HG03025 (cell line): ENCODE results near the gene LSAMP.
"Not testable (repeated sequence)": the region's sequence is repeated elsewhere in the genome, so short reads cannot be mapped to it uniquely, and the experiment has no call there.

Source experiments
- ATAC-seq: cut with Tn5 transposase; IDR thresholded peaks from one replicate; pipeline ENCODE4 v1.9.1; 2021; ENCODE audit warnings: mild to moderate bottlenecking, moderate library complexity; ENCODE audit not compliant: unreplicated experiment, low FRiP score

LSAMP gene

GRCh38 chr3:115862099-115862498 is 583.2 kb downstream of the LSAMP start:
- no peak for ATAC-seq

GRCh38 chr3:115861166-115861733 is 584.0 kb downstream of the LSAMP start:
- ATAC-seq, result no peak

DNA sequence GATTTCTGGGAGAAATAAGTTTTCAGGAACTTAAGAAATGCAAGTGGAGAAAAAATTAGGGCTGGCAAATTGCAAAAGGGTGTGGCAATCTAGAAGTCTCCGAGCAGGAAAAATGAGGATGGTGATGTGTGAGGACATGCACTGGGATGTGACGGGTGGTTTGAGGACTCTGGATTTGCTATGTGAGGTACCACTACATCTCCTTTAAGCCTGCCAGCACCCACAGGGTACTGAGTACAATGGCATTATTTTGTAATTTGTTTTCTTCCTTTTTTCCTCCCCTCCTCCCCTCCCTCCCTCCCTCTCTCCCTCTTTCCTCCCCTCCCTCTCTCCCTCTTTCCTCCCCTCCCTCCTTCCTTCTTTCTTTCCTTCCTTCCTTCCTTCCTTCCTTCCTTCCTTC is 584.5 kb downstream of the LSAMP start:
- no peak for ATAC-seq

DNA sequence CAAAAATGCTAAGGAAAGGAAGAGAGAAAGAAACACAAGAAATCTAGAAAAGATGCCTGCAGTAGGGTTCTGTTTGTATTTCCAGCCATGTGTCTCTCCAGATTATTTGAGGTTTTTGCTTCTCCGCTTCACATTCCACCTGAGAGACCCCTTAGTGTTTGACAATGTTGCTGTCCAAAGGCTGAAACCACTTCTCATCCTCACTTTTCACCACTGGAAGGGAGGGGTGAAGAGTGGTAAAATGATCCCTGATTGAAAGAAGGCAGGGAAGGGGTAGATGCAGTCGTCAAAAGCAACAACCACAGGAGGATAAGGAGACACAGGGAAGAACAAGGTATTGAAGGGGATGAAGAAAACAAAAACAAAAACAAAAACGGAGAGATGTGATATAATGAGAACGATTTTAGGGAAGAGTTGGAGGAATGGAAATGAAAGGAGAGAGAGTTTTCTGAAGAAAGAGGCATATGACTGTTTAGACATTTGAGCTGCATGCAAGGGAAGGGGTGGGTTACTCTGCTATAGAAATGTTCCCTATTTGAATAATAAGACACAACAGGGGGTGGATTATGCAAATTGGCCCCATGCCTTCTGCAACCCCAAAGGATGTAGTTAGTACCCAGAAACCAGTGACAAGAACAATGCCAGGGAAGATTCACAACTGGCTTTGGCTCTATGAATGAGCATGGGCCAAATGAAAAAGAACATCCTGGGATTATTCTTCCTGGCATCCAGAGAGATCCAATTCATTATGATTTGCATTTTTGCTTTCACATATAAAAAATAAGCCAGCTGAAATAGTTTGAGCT is 586.1 kb downstream of the LSAMP start:
- ATAC-seq, result no peak

GRCh38 chr3:115857518-115858136 is 587.7 kb downstream of the LSAMP start:
- ATAC-seq, result no peak

DNA sequence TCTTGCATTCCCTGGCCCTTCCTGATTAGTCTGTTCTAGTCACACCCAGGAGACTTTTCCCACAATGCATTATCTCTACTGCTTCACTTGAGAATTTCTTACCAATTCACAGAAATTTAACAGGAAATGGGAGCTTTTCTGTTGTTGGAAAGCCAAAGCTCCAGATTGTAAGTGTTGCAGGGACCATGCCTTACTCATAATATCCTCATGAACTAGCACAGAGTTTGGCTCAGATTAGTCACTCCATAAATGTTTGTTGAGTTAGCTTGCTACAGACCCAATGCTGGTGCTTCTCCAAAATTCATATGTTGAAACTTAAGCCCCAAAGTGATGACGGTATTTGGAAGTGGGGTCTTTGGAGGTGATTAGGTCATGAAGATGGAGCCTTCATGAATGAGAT is 589.4 kb downstream of the LSAMP start:
- no peak for ATAC-seq

- ATAC-seq, result no peak
These were observed 592.2 kb downstream of the LSAMP start for GRCh38 chr3:115853104-115853503.

DNA sequence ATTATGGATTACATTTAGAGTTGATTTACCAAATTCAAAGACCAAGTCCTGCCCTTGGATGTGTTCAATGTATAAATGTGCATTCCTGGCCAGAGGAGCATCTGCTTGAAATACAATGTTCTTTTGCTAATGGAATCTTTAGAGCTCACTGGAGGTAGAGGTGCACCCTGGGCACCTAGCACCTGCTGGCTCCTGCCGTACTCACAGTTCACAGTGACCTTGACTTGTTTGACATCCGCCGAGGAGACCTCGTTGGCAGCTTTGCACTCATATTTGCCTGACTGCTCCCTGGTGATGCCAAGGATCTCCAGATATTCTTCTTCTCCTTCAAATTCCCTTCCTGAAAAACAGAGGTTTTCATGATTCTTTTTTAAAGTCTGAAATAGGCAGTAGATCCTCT is 593.0 kb downstream of the LSAMP start:
- ATAC-seq, result no peak

DNA sequence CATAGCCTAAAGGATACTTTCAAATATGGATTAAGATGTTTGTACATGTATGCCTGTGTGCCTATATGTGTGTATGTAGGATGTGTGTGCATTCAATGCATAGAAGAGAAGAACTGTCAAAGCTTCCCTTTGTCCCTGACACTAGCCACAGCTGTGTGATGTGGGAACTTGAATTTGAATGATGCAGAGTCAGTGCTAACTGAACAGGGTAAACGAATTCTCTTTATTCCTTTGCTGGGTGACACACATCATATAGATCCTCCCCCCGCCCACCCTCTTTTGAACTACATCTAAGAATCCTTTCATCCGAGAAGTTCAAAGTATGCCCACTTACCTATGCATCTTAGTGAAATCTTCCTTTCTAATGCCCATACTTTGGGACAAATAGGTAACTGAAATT is 593.7 kb downstream of the LSAMP start:
- no peak for ATAC-seq

DNA sequence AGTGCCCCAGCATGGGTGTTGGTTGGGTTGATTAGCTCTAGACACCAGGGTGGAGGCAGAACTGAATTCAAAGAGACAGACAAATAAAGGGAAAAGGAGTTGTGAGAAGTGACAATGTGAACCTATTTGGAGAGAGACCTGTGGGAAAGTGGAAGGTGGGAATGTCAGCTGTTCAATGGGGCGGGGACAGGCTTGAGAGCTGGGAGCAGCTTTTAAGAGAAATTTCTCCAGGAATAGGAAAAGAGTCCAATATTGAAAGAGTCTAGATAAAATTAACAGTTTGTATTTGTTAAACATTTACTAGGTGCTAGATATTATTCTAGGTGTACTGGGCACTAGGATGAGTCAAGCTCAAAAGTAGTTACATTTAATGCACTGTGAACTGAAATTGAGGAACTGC is 596.6 kb downstream of the LSAMP start:
- ATAC-seq, result no peak

- ATAC-seq, result no peak
These were observed 599.3 kb downstream of the LSAMP start for GRCh38 chr3:115845986-115846385.

DNA sequence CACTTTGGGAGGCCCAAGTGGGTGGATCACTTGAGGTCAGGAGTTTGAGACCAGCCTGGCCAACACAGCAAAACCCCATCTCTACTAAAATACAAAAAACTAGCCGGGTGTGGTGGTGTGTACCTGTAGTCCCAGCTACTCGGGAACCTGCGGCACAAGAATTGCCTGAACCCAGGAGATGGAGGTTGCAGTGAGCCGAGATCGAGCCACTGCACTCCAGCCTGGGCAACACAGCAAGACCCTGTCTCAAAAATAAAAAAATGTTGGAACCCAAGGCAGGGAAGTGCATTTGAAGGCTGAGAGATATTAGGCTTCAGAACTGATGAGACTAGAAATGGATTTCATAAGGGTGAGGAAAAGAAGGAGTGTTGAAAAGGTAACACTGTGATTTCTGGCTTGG is 600.6 kb downstream of the LSAMP start:
- ATAC-seq, result not testable (repeated sequence)

- no peak for ATAC-seq
These were observed 602.1 kb downstream of the LSAMP start for GRCh38 chr3:115843206-115843605.

DNA sequence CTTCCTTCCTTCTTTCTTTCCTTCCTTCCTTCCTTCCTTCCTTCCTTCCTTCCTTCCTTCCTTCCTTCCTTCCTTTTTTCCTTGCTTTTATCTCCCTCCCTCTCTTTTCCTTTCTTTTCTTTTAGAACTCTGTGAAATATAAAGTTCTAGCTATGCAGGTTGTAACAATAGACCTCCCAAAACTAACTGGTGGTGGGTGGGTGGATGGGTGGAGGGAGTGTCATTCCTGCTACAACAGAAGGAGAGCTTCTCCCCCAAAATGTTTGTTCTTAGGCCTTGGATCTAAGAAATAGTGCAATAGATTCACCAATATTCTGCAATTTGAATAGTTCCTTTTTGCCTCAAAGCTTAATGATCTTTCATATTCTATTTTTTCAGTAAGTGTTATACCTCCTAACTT is 606.0 kb downstream of the LSAMP start:
- ATAC-seq, result no peak

GRCh38 chr3:115838786-115839185 is 606.5 kb downstream of the LSAMP start:
- ATAC-seq, result no peak

DNA sequence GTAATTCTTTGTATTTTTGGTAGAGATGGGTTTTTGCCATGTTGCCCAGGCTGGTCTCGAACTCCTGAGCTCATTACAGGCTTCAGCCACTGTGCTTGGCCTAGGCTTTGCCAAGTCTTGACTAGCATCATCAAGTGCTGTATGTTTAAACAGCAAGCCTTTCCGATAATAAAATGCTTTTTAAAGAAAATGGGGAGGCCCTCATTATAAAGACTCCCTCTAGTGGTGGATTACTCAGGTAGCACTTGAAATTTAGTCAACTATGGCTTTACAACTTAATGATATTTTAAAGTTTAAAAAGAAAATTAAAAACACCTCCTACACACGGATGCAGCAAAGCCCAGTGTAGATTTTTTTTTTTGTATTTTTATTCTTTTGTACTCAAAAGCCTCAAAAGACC is 608.3 kb downstream of the LSAMP start:
- ATAC-seq, result no peak

- no peak for ATAC-seq
These were observed 609.3 kb downstream of the LSAMP start for GRCh38 chr3:115835946-115836345.

GRCh38 chr3:115834068-115834467 is 611.2 kb downstream of the LSAMP start:
- no peak for ATAC-seq

DNA sequence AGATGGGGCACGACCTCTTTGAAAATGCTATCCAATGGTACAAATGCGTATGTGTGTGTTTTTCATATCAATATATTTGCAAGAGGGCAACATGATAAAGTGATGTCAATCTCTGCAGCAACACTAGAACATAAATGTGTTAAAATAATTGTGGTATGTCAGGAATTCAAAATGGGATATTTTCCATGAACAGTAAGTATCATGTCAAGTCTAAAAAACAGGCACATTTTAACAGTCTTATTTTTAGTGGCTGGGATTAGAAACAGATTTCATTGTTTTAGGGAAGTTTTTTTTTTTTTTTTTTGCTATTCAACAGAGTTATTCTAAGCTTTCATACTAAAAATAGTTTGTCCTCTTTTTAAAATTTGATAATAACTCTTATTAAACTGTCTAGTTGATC is 612.2 kb downstream of the LSAMP start:
- no peak for ATAC-seq

- ATAC-seq, result no peak
These were observed 613.0 kb downstream of the LSAMP start for GRCh38 chr3:115832265-115832664.

DNA sequence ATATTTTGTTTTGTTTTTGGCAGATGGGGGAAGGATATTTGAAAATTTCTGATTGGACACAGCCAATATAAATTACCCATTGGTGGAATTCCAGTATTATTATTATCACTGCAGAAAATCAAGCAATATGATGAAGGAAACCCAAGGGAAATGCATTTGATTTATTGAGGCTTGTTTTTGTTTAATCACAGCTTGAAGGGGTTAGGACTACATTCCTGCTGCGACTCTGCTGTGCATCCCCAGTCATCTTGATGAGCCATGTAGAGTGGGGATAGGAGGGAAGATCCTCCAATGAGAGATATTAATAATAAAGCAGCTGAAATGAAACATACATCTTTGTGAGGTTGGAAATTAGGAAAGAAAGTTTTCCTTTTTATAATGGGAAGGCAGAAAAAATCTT is 613.4 kb downstream of the LSAMP start:
- no peak for ATAC-seq
